ENCODE data around the gene SLC25A38. TPM values are rescaled to one million over a fixed set of nuclear protein-coding genes. Genes with fewer than 3 reads are reported as not detected.

SLC25A38 gene
- total RNA-seq, 2 experiments from 2014 or later, result 43.2 to 44.7 TPM

DNA sequence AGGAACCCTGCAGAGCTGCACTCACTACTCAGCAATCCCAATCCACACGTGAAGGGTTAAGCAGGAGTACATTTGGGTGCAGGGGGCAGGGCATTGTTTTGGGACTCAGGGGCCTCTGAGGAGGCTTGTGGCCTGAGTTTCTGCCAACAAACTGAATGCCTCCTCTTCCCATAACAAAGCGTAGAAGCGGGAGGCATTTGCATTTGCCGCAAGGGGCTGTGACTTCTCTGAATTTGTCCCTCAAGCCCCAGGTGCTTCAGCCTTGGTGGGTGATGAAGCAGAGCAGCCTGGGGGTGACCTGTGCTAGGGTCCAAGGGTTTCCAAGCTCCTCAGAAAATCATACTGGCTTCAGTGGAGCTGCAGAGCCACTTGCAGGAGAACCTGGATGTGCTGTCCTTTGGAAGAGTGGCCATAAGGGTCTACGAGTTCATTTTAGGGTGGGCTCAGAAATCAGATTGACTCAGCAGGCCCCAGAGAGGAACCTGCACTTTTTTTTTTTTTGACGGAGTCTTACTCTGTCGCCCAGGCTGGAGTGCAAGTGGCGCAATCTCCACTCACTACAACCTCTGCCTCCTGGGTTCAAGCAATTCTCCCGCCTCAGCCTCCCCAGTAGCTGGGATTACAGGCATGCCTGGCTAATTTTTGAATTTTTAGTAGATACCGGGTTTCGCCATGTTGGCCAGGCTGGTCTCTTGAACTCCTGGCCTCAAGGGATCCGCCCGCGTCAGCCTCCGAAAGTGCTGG, 21.9 kb downstream of the SLC25A38 start:
- Histone ChIP-seq H3K36me3 (ENCODE audit: insufficient read depth, low read length) (peaks cover 33% of the 10 kb centered on the region), H3K27me3 (ENCODE audit: control insufficient read depth in 1 of 2, insufficient read depth in 2 of 2, low read length in 2 of 2) (no peaks in the 10 kb centered on the region), H3K9me3 (ENCODE audit: control insufficient read depth in 1 of 2, insufficient read depth in 1 of 2, low read length in 2 of 2) (no peaks in the 10 kb centered on the region), H3K27ac (ENCODE audit: low read depth in 1 of 2, low read length in 2 of 2) (no peak overlapping the region), H3K4me1 (ENCODE audit: insufficient read depth, low read length) (peaks cover 34% of the 10 kb centered on the region), H3K4me3 (ENCODE audit: low read length) (no peak overlapping the region)
- ATAC-seq (ENCODE audit: poor library complexity) (no peak), DNase-seq (no peak)
- TF ChIP-seq, protein P1, sequence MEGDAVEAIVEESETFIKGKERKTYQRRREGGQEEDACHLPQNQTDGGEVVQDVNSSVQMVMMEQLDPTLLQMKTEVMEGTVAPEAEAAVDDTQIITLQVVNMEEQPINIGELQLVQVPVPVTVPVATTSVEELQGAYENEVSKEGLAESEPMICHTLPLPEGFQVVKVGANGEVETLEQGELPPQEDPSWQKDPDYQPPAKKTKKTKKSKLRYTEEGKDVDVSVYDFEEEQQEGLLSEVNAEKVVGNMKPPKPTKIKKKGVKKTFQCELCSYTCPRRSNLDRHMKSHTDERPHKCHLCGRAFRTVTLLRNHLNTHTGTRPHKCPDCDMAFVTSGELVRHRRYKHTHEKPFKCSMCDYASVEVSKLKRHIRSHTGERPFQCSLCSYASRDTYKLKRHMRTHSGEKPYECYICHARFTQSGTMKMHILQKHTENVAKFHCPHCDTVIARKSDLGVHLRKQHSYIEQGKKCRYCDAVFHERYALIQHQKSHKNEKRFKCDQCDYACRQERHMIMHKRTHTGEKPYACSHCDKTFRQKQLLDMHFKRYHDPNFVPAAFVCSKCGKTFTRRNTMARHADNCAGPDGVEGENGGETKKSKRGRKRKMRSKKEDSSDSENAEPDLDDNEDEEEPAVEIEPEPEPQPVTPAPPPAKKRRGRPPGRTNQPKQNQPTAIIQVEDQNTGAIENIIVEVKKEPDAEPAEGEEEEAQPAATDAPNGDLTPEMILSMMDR (IDR thresholded peaks at IDR 0.05), result no peak
- Mint-ChIP-seq H3K9me3 (no peaks in the 10 kb centered on the region), H3K4me1 (ENCODE audit: low read depth) (peaks cover 35% of the 10 kb centered on the region), H3K36me3 (ENCODE audit: low read depth) (peaks cover 50% of the 10 kb centered on the region), H3K27ac (peak overlapping the region; percentile 88), H3K4me3 (no peak overlapping the region), H3K27me3 (no peaks in the 10 kb centered on the region)
- POLR2A ChIA-PET, result interaction anchor here (0.7 to 3.4 kb wide), 5 partner anchors 10 to 1814 kb away, joined by 3 to 34 read pairs (median 5); no protein-coding TSS in a partner anchor
- intact Hi-C loops (cut with DNase I, micrococcal nuclease), result loop anchor here in 1 of 2 experiments (5.0 to 10.0 kb wide), 7 partner anchors 42 to 1800 kb away; partner anchors contain the start of genes ACAA1 and MYD88
- CTCF ChIA-PET, result interaction anchor here (0.9 to 2.5 kb wide), 4 partner anchors 16 to 884 kb away, joined by 3 to 15 read pairs (median 5); no protein-coding TSS in a partner anchor

DNA sequence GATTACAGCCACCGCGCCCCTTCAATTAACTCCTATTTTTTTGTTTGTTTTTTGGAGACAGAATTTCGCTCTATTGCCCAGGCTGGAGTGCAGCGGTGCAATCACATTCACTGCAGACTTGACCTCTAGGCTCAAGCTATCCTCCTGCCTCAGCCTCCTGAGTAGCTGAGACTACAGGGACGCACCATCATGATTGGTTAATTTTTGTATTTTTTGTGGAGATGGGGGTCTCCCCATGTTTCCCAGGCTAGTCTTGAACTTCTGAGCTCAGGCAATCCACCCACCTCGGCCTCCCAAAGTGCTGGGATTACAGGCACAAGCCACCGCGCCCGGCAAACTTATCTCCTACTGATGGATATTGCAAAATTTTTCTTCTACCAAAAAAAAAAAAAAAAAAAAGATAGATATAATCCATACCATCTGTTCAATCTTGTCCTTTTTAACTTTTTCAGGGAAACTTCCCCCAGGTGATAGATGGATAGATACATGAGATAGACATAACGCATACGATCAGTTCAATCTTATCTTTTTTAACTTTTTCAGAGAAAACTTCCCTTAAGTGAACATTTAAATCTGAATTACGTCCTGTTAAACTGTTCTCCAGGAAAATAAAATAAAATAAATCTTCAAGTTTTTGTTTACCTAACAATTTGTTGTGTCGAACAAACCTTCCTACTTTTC, 22.7 kb downstream of the SLC25A38 start:
- H3K9me3 Mint-ChIP-seq, result no peaks in the 10 kb centered on the region
- Histone ChIP-seq H3K4me1 (ENCODE audit: insufficient read depth, low read length) (peaks cover 38% of the 10 kb centered on the region), H3K4me3 (ENCODE audit: low read length) (peak overlapping the region; percentile 78), H3K9me3 (ENCODE audit: control insufficient read depth in 1 of 2, insufficient read depth in 1 of 2, low read length in 2 of 2) (no peaks in the 10 kb centered on the region), H3K36me3 (ENCODE audit: insufficient read depth, low read length) (peaks cover 38% of the 10 kb centered on the region), H3K27me3 (ENCODE audit: control insufficient read depth in 1 of 2, insufficient read depth in 2 of 2, low read length in 2 of 2) (no peaks in the 10 kb centered on the region), H3K27ac (ENCODE audit: low read depth in 1 of 2, low read length in 2 of 2) (peak overlapping the region; percentile 76 to 88)
- POLR2A ChIA-PET, result interaction anchor here (0.6 to 3.4 kb wide), 12 partner anchors 8 to 1794 kb away, joined by 3 to 34 read pairs (median 4); partner anchors contain the start of genes CTNNB1, DLEC1 and EIF1B
- peak overlapping the region; percentile 86 for H3K4me3 Mint-ChIP-seq
- peak overlapping the region; percentile 88 for H3K27ac Mint-ChIP-seq
- ATAC-seq (ENCODE audit: poor library complexity) (no peak), DNase-seq (no peak)
- intact Hi-C loops (cut with DNase I, micrococcal nuclease), result loop anchor here (1.0 to 10.0 kb wide), 11 partner anchors 20 to 1799 kb away; partner anchors contain the start of genes ACAA1 (in 1 of the 2), EIF1B (in 1 of the 2), MYD88 (in 1 of the 2) and SLC25A38 (in 1 of the 2)
- peaks cover 41% of the 10 kb centered on the region for H3K4me1 Mint-ChIP-seq (ENCODE audit: low read depth)
- CTCF ChIA-PET, result interaction anchor here (0.6 to 3.0 kb wide), 10 partner anchors 12 to 885 kb away, joined by 3 to 15 read pairs (median 4); no protein-coding TSS in a partner anchor
- no peaks in the 10 kb centered on the region for H3K27me3 Mint-ChIP-seq
- TF ChIP-seq, protein P1 (IDR thresholded peaks at IDR 0.05), result no peak
- H3K36me3 Mint-ChIP-seq (ENCODE audit: low read depth), result peaks cover 52% of the 10 kb centered on the region

Measured in CD4-positive, alpha-beta T cell (primary cell).